Astrocyte (in vitro differentiated cells and primary cell): ENCODE measurements around the gene PARVB. TPM values are rescaled to one million over a fixed set of nuclear protein-coding genes. Genes with fewer than 3 reads are reported as not detected.
A peak's percentile ranks its signal among the peaks of the same experiment; 100 is the strongest.

Source experiments
- DNase-seq: peaks from one replicate; pipeline ENCODE4 v3.0.0-alpha.2; 2010; ENCODE audit warnings: low read depth
- FAIRE-seq: peaks from 2 replicates; lab custom pipeline; 2011; peaks lifted over from hg19 to GRCh38; lab: Jason Lieb, UNC
- H2AFZ ChIP-seq: 2 replicates; pipeline ENCODE4 v1.6.0; 2012; ENCODE audit warnings: low read depth, low read length, inconsistent platforms
- H3K27ac ChIP-seq: 2 replicates; pipeline ENCODE4 v1.5.1; 2011; ENCODE audit warnings: low read depth, low read length, inconsistent platforms
- H3K27me3 ChIP-seq: 2 replicates; pipeline ENCODE4 v1.6.0; 2011; ENCODE audit warnings: low read length, inconsistent platforms; ENCODE audit not compliant: insufficient read depth
- H3K36me3 ChIP-seq: 2 replicates; pipeline ENCODE4 v1.5.1; 2011; ENCODE audit warnings: low read length, inconsistent platforms; ENCODE audit not compliant: insufficient read depth
- H3K4me1 ChIP-seq: 2 replicates; pipeline ENCODE4 v1.5.1; 2011; ENCODE audit warnings: low read length, inconsistent platforms; ENCODE audit not compliant: insufficient read depth
- H3K4me2 ChIP-seq: 2 replicates; pipeline ENCODE4 v1.6.0; 2012; ENCODE audit warnings: low read length, inconsistent platforms
- H3K4me3 ChIP-seq: 2 replicates; pipeline ENCODE4 v1.5.1; 2011; ENCODE audit warnings: low read depth, mild to moderate bottlenecking, low read length, inconsistent platforms; ENCODE audit not compliant: insufficient read depth
- H3K79me2 ChIP-seq: 2 replicates; pipeline ENCODE4 v1.6.0; 2012; ENCODE audit warnings: mild to moderate bottlenecking, low read length, inconsistent platforms; ENCODE audit not compliant: insufficient read depth
- H3K9ac ChIP-seq: 2 replicates; pipeline ENCODE4 v1.6.0; 2012; ENCODE audit warnings: mild to moderate bottlenecking, low read length, inconsistent platforms
- H3K9me3 ChIP-seq: 2 replicates; pipeline ENCODE4 v1.5.1; 2012; ENCODE audit warnings: low read depth, mild to moderate bottlenecking, low read length, inconsistent platforms; ENCODE audit not compliant: insufficient read depth
- H4K20me1 ChIP-seq: 2 replicates; pipeline ENCODE4 v1.6.0; 2012; ENCODE audit warnings: low read length, inconsistent platforms; ENCODE audit not compliant: insufficient read depth
- H3K27ac Mint-ChIP-seq: one replicate; pipeline ENCODE4 v1.8.0; 2021; ENCODE audit warnings: mild to moderate bottlenecking, mixed read lengths; ENCODE audit not compliant: unreplicated experiment
- H3K27me3 Mint-ChIP-seq: one replicate; pipeline ENCODE4 v1.8.0; 2021; ENCODE audit warnings: low read depth, mixed read lengths; ENCODE audit not compliant: unreplicated experiment
- H3K36me3 Mint-ChIP-seq: one replicate; pipeline ENCODE4 v1.8.0; 2021; ENCODE audit warnings: low read depth, mixed read lengths; ENCODE audit not compliant: unreplicated experiment
- H3K4me1 Mint-ChIP-seq: one replicate; pipeline ENCODE4 v1.8.0; 2021; ENCODE audit warnings: low read depth, mixed read lengths; ENCODE audit not compliant: unreplicated experiment
- H3K4me3 Mint-ChIP-seq: one replicate; pipeline ENCODE4 v1.8.0; 2021; ENCODE audit warnings: mild to moderate bottlenecking, moderate library complexity, mixed read lengths; ENCODE audit not compliant: unreplicated experiment
- H3K9me3 Mint-ChIP-seq: one replicate; pipeline ENCODE4 v1.8.0; 2021; ENCODE audit warnings: mild to moderate bottlenecking, mixed read lengths; ENCODE audit not compliant: unreplicated experiment
- EZH2 ChIP-seq: IDR thresholded peaks from 2 replicates; pipeline ENCODE4 v1.6.1; 2012; ENCODE audit warnings: mild to moderate bottlenecking, low read length, inconsistent platforms; ENCODE audit not compliant: insufficient read depth
- total RNA-seq: library from RNA; stranded (reverse); gene quantifications from 2 replicates; pipeline ENCODE4 v1.2.1, GENCODE V29; 2021
- TF ChIP-seq, protein P1 (sequence below): IDR thresholded peaks from 2 replicates; pipeline ENCODE4 v1.5.1; 2011; ENCODE audit warnings: low read depth, mild to moderate bottlenecking, inconsistent platforms, low read length, moderate library complexity; ENCODE audit not compliant: insufficient read depth

PARVB gene
- total RNA-seq, 1 donor from 2014 or later, result 22.0 TPM

DNA sequence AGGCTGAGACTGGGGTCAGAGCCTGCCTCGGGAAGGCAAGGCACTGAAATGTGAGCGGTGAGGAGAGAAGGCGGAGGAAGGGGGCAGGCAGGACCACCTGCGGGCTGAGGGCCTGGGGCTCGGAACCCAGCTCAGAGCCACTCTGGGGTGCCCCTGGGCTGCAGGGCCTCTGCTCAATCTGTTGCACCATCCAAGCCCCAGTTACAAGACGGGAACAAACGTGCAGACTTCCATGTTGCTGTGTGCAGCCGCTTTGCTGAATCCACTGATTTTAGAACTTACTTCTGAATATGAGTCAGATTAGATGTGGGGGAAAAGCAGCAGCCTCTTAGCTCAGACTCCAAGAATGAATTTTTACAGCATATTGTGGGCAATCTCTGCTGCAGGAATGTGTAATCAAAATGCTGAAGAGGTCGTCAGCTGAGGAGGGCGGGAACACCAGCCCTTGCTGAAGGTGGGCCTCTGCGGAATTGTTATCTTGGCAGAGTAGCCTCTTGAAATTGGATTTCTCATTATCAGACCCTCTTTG is 178.2 kb downstream of the PARVB start:
- no peak for FAIRE-seq
- H3K27ac Mint-ChIP-seq, result no peak overlapping the region
- no peaks in the 10 kb centered on the region for H3K9me3 Mint-ChIP-seq
- Histone ChIP-seq H3K4me2 (peak overlapping the region; percentile 39), H3K27me3 (peaks cover 2% of the 10 kb centered on the region), H2AFZ (no peak overlapping the region), H3K4me1 (peaks cover 6% of the 10 kb centered on the region), H3K4me3 (no peak overlapping the region), H3K27ac (no peak overlapping the region), H3K79me2 (no peaks in the 10 kb centered on the region), H3K9ac (no peak overlapping the region), H4K20me1 (no peaks in the 10 kb centered on the region), H3K9me3 (no peaks in the 10 kb centered on the region), H3K36me3 (no peaks in the 10 kb centered on the region)
- peaks cover 17% of the 10 kb centered on the region for H3K4me1 Mint-ChIP-seq
- H3K36me3 Mint-ChIP-seq, result no peaks in the 10 kb centered on the region
- no peak overlapping the region for H3K4me3 Mint-ChIP-seq
- peak; percentile 88 for DNase-seq
- TF ChIP-seq EZH2, result no peak
- TF ChIP-seq, protein P1, sequence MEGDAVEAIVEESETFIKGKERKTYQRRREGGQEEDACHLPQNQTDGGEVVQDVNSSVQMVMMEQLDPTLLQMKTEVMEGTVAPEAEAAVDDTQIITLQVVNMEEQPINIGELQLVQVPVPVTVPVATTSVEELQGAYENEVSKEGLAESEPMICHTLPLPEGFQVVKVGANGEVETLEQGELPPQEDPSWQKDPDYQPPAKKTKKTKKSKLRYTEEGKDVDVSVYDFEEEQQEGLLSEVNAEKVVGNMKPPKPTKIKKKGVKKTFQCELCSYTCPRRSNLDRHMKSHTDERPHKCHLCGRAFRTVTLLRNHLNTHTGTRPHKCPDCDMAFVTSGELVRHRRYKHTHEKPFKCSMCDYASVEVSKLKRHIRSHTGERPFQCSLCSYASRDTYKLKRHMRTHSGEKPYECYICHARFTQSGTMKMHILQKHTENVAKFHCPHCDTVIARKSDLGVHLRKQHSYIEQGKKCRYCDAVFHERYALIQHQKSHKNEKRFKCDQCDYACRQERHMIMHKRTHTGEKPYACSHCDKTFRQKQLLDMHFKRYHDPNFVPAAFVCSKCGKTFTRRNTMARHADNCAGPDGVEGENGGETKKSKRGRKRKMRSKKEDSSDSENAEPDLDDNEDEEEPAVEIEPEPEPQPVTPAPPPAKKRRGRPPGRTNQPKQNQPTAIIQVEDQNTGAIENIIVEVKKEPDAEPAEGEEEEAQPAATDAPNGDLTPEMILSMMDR, result no peak
- peaks cover 31% of the 10 kb centered on the region for H3K27me3 Mint-ChIP-seq

- Histone ChIP-seq H3K36me3 (no peaks in the 10 kb centered on the region), H4K20me1 (no peaks in the 10 kb centered on the region), H3K4me2 (no peak overlapping the region), H3K27me3 (no peaks in the 10 kb centered on the region), H3K4me1 (peaks cover 6% of the 10 kb centered on the region), H3K9ac (no peak overlapping the region), H3K27ac (no peak overlapping the region), H2AFZ (no peak overlapping the region), H3K9me3 (no peaks in the 10 kb centered on the region), H3K4me3 (no peak overlapping the region), H3K79me2 (no peaks in the 10 kb centered on the region)
- TF ChIP-seq EZH2, result no peak
- TF ChIP-seq, protein P1, result no peak
- Mint-ChIP-seq H3K4me1 (peaks cover 17% of the 10 kb centered on the region), H3K9me3 (no peaks in the 10 kb centered on the region), H3K36me3 (no peaks in the 10 kb centered on the region), H3K27ac (no peak overlapping the region), H3K27me3 (peaks cover 31% of the 10 kb centered on the region), H3K4me3 (no peak overlapping the region)
- FAIRE-seq, result no peak
- DNase-seq, result no peak
Measured at GRCh38 chr22:44203203-44203602, 179.1 kb downstream of the PARVB start.

- Histone ChIP-seq H3K27ac (no peak overlapping the region), H4K20me1 (no peaks in the 10 kb centered on the region), H3K9me3 (peaks cover 3% of the 10 kb centered on the region), H3K36me3 (no peaks in the 10 kb centered on the region), H3K27me3 (peaks cover 3% of the 10 kb centered on the region), H3K4me1 (peaks cover 6% of the 10 kb centered on the region), H3K9ac (no peak overlapping the region), H3K4me2 (no peak overlapping the region), H2AFZ (no peak overlapping the region), H3K4me3 (no peak overlapping the region), H3K79me2 (no peaks in the 10 kb centered on the region)
- Mint-ChIP-seq H3K4me3 (no peak overlapping the region), H3K36me3 (no peaks in the 10 kb centered on the region), H3K27me3 (peaks cover 22% of the 10 kb centered on the region), H3K4me1 (peaks cover 17% of the 10 kb centered on the region), H3K9me3 (peaks cover 4% of the 10 kb centered on the region), H3K27ac (no peak overlapping the region)
- DNase-seq (no peak), FAIRE-seq (no peak)
- TF ChIP-seq, protein P1, result no peak
- no peak for TF ChIP-seq EZH2
Measured at GRCh38 chr22:44204739-44205515, 180.8 kb downstream of the PARVB start.
